Heart left ventricle (tissue), 13 donors: ENCODE data around the gene RAB22A.

ENCODE experiments used
- POLR2A ChIP-seq, 2 donors: fragments of 450-650 bp; IDR thresholded peaks; one replicate each; pipeline ENCODE4 v1.6.1; 2017; ENCODE audit warnings: antibody characterized with exemption in 2 of 2, mild to moderate bottlenecking in 2 of 2, moderate library complexity in 2 of 2
- TF ChIP-seq, protein P1 (sequence below), 12 donors: fragments of 200-600 bp; sonication (generic) in 4 of 12; IDR thresholded peaks; one replicate each; pipeline versions ENCODE4 v1.5.0 to v1.8.0; 2018 to 2022; ENCODE audit warnings: antibody characterized with exemption in 12 of 12, mild to moderate bottlenecking in 5 of 12
- donor health status: ischemic (EF 13 %, LVEDD 7.1; RV severe dilation, severe dysfunction).
- donor health status: DM: no; HTN: yes; CAD: no.
- donor health status: DM: no; HTN: no; CAD: no.
- donor health status: ischemic (EF 25% LVEDD 6.9; RV normal size, moderate dysfunction).
- donor health status: ischemic (EF 25% LVEDD 5.7; RV mildly dilated, moderate dysfunction).
- donor health status: ischemic (EF 35%, LVEDD 5.7; RV mildly dilated, moderate dysfunction).
- donor health status: nonischemic (EF 11% LVEDD 7.7; RV severe dilation, severe dysfunction).
- donor health status: DM: yes; HTN: yes; CAD: no.
- donor health status: PGD.
- donor health status: ischemic (EF 29% LVEDD 5.4; RV normal size, mild dysfunction).
- donor health status: nonischemic (EF 23%, LVEDD 6.1; RV moderate dilation, normal function).

- TF ChIP-seq POLR2A (IDR thresholded peaks at IDR 0.05) = no peak
- TF ChIP-seq, protein P1, sequence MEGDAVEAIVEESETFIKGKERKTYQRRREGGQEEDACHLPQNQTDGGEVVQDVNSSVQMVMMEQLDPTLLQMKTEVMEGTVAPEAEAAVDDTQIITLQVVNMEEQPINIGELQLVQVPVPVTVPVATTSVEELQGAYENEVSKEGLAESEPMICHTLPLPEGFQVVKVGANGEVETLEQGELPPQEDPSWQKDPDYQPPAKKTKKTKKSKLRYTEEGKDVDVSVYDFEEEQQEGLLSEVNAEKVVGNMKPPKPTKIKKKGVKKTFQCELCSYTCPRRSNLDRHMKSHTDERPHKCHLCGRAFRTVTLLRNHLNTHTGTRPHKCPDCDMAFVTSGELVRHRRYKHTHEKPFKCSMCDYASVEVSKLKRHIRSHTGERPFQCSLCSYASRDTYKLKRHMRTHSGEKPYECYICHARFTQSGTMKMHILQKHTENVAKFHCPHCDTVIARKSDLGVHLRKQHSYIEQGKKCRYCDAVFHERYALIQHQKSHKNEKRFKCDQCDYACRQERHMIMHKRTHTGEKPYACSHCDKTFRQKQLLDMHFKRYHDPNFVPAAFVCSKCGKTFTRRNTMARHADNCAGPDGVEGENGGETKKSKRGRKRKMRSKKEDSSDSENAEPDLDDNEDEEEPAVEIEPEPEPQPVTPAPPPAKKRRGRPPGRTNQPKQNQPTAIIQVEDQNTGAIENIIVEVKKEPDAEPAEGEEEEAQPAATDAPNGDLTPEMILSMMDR (IDR thresholded peaks at IDR 0.05) = no peak
These were observed 45.2 kb upstream of the RAB22A start for GRCh38 chr20:58264271-58264670.
